HUDEP-2 (cell line): Measurements from ENCODE around the gene ZSCAN32.
A peak's percentile ranks its signal among the peaks of the same experiment; 100 is the strongest.

Experiments
- DNase-seq, 76 experiments: peaks; one replicate each; lab custom pipeline; 2025; ENCODE audit not compliant: unreplicated experiment in 76 of 76; lab: John Stamatoyannopoulos, UW

ZSCAN32 gene

GRCh38 chr16:3400779-3401688, at the start of gene ZSCAN32, which contains the start of gene ZNF174:
TSS of gene ZSCAN32 (minus strand) at chr16:3401004. CDS start at chr16:3397557, 3,447 bp downstream.
TSS of gene ZNF174 (plus strand) at chr16:3401215. CDS start at chr16:3402005, 790 bp downstream.
- peak; percentile 41 to 99 (median 97) for DNase-seq

- peak in 12 of 76 experiments; percentile 6 to 46 (median 32) for DNase-seq
These were observed 43.2 kb upstream of the ZSCAN32 start for GRCh38 chr16:3444032-3444388.

- DNase-seq: peak in 73 of 76 experiments; percentile 21 to 90 (median 74)
These were observed 42.6 kb upstream of the ZSCAN32 start, which contains the start of the genes NAA60 and ZNF597 for GRCh38 chr16:3443108-3444031. TSS of gene NAA60 (plus strand) at chr16:3443680. CDS start at chr16:3476228, 32,548 bp downstream. TSS of gene ZNF597 (minus strand) at chr16:3443504. CDS start at chr16:3443153, 351 bp downstream.

GRCh38 chr16:3439637-3440036, 38.8 kb upstream of the ZSCAN32 start:
- DNase-seq: no peak

- DNase-seq: no peak
These were observed 33.6 kb upstream of the ZSCAN32 start for GRCh38 chr16:3434373-3434772.

GRCh38 chr16:3431779-3432219, 31.0 kb upstream of the ZSCAN32 start:
- no peak for DNase-seq

- DNase-seq: no peak
These were observed 13.1 kb upstream of the ZSCAN32 start for GRCh38 chr16:3413730-3414379.

- no peak for DNase-seq
These were observed 7.9 kb upstream of the ZSCAN32 start for GRCh38 chr16:3408561-3409197.

- DNase-seq: no peak
These were observed 1.1 kb upstream of the ZSCAN32 start for GRCh38 chr16:3401719-3402397.

GRCh38 chr16:3400446-3400778, 392 bp downstream of the ZSCAN32 start:
- DNase-seq: no peak

- no peak for DNase-seq
These were observed 11.0 kb downstream of the ZSCAN32 start for GRCh38 chr16:3389663-3390338.

GRCh38 chr16:3388325-3388724, 12.5 kb downstream of the ZSCAN32 start:
- peak in 43 of 76 experiments; percentile 2 to 87 (median 36) for DNase-seq

GRCh38 chr16:3383045-3383448, 17.8 kb downstream of the ZSCAN32 start:
- DNase-seq: no peak

GRCh38 chr16:3377917-3378316, 22.9 kb downstream of the ZSCAN32 start:
- no peak for DNase-seq

GRCh38 chr16:3375680-3376079, 25.1 kb downstream of the ZSCAN32 start:
- DNase-seq: no peak

GRCh38 chr16:3369073-3369472, 31.7 kb downstream of the ZSCAN32 start:
- DNase-seq: no peak

- peak in 73 of 76 experiments; percentile 15 to 87 (median 68) for DNase-seq
These were observed 35.9 kb downstream of the ZSCAN32 start for GRCh38 chr16:3364774-3365427.

- DNase-seq: no peak
These were observed 37.0 kb downstream of the ZSCAN32 start for GRCh38 chr16:3363793-3364192.
